Measurements from ENCODE around the gene HHAT.

Gene HHAT

DNA sequence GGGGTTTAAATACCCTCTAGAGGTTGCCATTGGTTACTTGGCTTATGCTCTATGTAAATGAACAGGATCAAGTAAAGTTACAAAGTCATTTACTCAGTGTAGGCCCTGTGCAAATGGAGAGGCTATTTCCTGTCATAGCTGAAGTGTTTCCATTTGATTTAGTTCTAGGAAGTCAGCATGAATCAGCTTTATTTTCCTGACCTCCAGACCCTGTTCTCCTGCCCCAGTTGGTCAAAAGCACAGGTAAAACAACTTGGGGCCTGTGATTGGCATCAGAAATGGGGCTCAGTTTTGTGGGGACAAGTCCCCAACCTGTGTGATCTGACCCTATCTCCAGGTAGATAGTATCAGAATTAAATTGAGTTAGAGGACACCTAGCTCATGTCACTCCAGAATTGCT is 239.9 kb downstream of the HHAT start:
- DNase-seq = no peak

- no peak for DNase-seq
Observed at GRCh38 chr1:210570116-210570515, 241.4 kb downstream of the HHAT start.

DNA sequence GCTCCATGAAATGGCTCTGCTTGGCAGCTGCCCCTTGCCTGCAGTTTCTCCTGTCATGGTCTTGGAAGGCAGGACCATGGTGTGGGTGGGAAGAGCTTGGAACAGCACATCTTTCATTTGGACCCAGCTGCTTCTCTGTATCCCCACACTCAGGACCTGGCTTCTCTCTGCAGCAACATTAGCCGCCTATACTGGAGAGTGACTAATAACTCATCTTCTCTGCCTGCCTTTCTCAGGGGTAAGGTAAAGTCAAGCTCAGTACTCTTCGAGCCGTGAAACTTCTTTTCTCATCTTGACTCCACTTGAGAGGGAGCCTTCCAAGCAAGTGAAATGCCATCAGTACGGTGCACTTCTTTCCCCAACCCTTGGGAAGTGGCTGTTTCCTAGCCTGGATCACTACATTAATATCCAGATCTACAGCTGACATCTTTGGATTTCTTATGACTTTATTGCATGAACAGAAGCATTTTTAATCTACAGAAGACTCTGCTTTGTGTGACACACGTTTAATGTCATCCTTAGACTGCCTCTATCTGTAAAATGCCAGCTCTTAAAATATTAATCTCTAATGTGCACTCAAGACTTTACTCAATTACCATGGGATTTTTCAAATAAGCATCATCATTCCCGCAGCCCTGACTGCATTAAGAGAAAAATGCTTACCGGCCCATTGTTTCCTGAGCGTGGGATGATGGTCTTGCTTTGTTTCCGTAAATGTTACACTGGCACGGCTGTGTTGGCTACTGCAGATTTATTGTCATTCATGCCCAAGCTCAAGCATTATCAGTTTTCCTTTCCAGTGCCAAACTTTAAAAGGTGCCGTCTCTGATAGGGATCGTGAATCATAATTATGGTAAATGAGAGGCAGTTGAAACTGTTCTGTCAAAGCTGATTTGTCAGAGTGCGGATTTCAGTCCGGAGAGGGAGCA is 242.9 kb downstream of the HHAT start:
- no peak for DNase-seq

DNA sequence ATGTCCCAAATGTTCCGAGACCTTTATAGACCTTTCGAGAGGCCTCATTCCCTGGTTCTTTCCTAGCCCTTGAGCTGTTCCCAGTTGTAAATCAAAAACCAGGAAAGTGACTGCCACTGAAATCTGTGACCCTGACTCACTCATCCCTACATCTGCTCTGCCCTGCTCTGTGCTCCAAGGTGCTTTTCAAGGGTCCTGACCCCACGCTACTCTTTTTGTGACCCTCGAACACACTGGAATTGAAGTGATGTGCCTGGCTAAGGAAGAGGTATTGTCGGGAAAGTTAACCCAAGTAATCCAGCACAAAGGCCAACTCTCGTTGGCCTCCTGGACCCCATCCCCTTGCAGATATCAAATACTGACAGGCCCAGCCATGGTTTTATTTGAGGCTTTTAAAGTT is 244.4 kb downstream of the HHAT start:
- no peak for DNase-seq

- DNase-seq = no peak
Observed at GRCh38 chr1:210582205-210582970, 253.7 kb downstream of the HHAT start.

GRCh38 chr1:210584439-210585113 is 255.9 kb downstream of the HHAT start:
- DNase-seq = peak; percentile 75

GRCh38 chr1:210586771-210587170 is 258.1 kb downstream of the HHAT start:
- DNase-seq = no peak

GRCh38 chr1:210587566-210587965 is 258.9 kb downstream of the HHAT start:
- no peak for DNase-seq

GRCh38 chr1:210588357-210588756 is 259.7 kb downstream of the HHAT start:
- DNase-seq = no peak

DNA sequence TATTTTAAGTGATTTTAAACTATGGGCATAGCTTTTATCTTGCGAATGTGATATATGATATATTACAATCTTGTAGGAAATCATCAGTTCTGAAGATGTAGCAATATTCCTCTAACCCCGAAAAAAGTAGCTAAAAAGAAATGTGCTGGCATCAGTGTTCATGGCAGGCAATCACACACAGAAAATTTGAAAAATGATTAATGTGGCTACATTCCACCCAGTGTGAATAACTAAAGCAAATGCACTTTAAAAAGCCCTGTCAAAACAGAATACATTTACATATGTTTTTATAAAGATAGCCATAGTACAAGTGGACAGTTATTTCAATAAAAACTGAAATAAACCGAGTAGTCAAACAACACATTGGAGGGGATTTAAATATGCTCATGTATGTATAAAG is 260.2 kb downstream of the HHAT start:
- DNase-seq = no peak

DNA sequence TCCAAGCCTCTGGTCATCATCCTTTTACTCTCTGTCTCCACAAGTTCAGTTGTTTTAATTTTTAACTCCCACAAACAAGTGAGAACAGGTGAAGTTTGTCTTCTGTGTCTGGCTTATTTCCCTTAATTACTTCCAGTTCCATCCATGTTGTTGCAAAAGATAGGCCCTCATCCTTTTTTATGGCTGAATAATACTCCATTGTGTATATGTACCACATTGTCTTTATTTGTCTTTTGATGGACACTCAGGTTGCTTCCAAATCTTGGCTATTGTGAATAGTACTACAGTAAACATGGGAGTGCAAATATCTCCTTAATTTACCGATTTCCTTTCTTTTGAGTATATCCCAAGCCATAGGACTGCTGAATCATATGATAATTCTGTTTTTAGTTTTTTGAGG is 262.5 kb downstream of the HHAT start:
- DNase-seq = no peak

DNA sequence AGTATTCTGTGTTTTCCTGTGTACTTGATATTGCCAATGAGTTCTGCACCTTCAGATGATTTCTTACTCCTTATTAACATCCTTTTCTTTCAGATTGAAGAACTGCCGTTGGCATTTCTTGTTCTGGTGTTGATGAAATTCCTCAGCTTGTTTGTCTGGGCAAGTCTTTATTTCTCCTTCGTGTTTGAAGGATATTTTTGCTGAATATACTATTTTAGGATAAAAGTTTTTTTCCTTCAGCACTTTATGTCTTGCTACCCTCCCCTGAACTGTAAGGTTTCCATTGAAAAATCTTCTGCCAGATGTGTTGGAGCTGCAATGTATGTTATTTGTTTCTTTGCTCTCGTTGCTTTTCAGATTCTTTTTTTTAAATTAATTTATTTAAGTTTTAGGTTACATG is 265.9 kb downstream of the HHAT start:
- no peak for DNase-seq

GRCh38 chr1:210596641-210597040 is 267.9 kb downstream of the HHAT start:
- DNase-seq = no peak

DNA sequence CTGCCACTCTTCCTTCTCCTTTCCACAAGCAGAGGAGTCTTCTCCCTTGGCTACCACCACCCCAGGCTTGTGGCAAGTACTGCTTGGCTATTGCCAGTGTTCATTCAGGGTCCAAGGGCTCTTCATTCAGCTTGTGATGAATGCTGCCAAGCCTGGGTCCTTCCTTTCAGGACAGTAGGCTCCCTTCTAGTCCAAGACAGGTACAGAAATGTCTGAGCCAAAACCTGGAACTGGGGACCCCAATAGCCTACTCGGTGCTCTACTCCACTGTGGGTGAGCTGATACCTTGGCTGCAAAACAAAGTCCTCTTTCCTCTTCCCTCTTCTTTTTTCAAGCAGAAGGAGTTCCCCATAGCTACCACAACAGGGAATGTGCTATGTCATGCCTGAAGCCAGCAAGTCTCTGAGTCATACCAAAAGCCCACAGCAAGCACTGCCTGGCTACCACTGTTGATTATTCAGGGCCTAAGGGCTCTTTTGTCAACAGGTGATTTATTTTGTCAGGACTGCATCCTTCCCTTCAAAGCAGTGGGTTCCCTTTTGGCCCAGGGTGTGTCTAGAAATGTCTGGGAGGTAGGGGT is 268.9 kb downstream of the HHAT start:
- peak; percentile 83 for DNase-seq

GRCh38 chr1:210598135-210598652 is 269.5 kb downstream of the HHAT start:
- DNase-seq = peak; percentile 83

DNA sequence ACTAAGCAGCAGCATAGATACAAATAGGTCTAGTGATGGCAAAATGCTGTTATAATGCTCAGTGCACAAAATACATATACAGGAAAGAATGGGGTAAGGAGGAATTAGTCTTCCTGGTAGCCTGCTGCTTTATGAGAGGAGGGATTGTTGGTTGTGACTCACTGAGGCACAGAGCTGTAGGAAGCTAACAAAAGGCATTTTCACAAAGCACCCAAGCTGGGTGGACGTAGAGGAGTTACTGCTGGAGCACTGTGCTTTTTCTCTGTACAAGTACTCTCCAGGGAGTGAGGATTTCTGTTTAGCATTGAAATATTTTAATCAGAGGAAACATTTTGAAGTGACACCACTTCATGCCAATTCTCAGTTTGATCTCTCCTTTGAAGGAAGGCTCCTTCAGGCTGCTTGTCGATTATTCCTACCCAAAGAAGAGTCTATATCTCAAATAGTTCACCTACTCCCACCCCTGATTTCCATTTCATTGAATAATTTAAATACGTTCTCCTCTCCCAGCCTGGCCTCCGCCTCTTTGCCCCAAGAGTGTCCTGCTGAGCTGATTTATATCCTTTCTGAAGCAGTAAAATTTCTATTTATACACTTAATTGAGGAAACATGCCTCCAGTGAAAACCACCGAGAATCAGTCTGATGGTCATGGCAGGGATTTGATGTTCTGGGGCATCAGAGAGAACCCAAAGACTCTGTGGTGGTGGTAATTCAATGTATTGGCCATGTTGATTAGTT is 271.9 kb downstream of the HHAT start:
- DNase-seq = no peak

DNA sequence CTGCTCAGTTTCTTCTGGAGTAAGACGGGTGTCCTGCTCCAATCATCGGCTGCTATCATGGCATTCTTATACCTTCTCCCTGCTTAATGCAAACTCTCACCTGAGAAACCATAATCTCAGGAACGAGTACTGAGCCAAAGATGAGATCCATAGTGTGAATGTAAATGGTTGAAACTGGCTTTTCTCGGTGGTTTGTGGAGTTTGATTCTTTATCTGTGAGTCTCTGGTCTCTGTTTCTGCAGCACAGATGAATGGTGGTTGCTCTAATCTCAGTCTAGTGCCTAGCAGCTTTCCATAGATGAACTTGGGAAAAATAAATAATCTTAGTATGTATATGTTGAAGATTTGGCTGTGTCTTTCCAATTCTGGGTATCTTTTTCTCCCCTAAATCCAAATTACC is 274.4 kb downstream of the HHAT start:
- no peak for DNase-seq

GRCh38 chr1:210605099-210605498 is 276.4 kb downstream of the HHAT start:
- DNase-seq = no peak

DNA sequence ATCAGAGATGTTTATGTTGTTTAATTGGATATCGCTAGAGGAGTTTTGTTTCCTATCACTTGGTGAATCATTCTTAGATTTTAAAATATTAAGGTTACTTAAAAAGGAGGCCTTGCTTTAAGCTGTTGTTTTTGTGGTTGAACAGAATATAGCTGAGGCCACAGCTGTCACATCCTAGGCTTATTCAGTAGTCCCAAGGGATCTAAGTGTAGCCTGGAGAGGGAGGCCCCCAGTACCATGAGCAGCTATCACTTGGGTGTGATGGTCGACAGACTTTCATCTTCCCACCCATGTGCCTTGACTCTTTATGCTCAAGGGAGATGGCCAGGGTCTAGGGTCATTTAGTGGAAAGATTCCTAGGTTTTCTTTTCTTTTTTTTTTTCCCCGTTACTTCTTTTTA is 278.7 kb downstream of the HHAT start:
- no peak for DNase-seq

DNA sequence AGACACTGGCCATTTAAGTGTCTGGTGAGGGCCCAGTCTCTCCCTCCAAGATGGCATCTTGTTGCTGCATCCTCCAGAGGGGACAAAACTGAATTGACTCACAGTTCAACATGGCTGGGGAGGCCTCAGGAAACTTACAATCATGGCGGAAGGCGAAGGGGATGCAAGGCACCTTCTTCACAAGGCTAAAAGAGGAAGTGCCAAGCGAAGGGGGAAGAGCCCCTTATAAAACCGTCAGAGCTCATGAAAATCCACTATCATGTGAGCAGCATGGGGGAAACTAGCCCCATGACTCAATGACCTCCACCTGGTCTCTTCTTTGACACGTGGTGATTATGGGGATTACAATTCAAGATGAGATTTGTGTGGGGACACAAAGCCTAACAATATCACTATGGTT is 280.1 kb downstream of the HHAT start:
- no peak for DNase-seq

- DNase-seq = no peak
Observed at GRCh38 chr1:210616356-210616755, 287.7 kb downstream of the HHAT start.

GRCh38 chr1:210617293-210617692 is 288.6 kb downstream of the HHAT start:
- no peak for DNase-seq

All from T1000 (cell line).